Pancreas (tissue), 10 donors: Measurements from ENCODE around the gene ECE2. TPM values are rescaled to one million over a fixed set of nuclear protein-coding genes. Genes with fewer than 3 reads are reported as not detected.
"Not testable (repeated sequence)": the region's sequence is repeated elsewhere in the genome, so short reads cannot be mapped to it uniquely, and the experiment has no call there.

ENCODE experiments used
- ATAC-seq, 4 donors: fragments of 200-7000 bp; cut with Tn5 transposase; one replicate each; pipeline versions ENCODE4 v1.8.0 to v1.9.1; 2020; ENCODE audit warnings: mild to moderate bottlenecking in 4 of 4, moderate library complexity in 4 of 4
- DNase-seq, 6 donors: peaks; one replicate each; pipeline ENCODE4 v3.0.0-alpha.2; 2020
- FAIRE-seq: peaks from 2 replicates; lab custom pipeline; 2012; peaks lifted over from hg19 to GRCh38; lab: Jason Lieb, UNC
- H3K27ac ChIP-seq, 4 donors: fragments of 200-600 bp; sonication (generic); 1 replicate in 3 of 4; 2 replicates in 1 of 4; pipeline versions ENCODE4 v1.5.0 to v1.8.0; 2020
- H3K27me3 ChIP-seq, 4 donors: fragments of 200-600 bp; one replicate each; pipeline ENCODE4 v1.8.0; 2021
- H3K36me3 ChIP-seq, 3 donors: fragments of 200-600 bp; sonication (generic) in 1 of 3; one replicate each; pipeline versions ENCODE4 v1.5.0 to v1.8.0; 2020 to 2021
- H3K4me1 ChIP-seq, 3 donors: fragments of 200-600 bp; one replicate each; pipeline ENCODE4 v1.8.0; 2021
- H3K4me3 ChIP-seq, 4 donors: fragments of 200-600 bp; sonication (generic) in 2 of 4; one replicate each; pipeline versions ENCODE4 v1.5.0 to v1.8.0; 2020 to 2021
- H3K9me3 ChIP-seq, 4 donors: fragments of 200-600 bp; one replicate each; pipeline ENCODE4 v1.8.0; 2021
- WGBS, 2 donors: extraction: QIAGEN DNeasy Blood & Tissue Kit; methylation state at CpG; one replicate each; pipeline ENCODE4 v1.1.7; 2013; 5-methylcytosine and 5-hydroxymethylcytosine counted together
- intact Hi-C, 3 donors: fragments of 100-400 bp; cut with DNase I; formaldehyde crosslinking; loops; one replicate each; pipeline versions ENCODE4 v1.11.1 to v1.14.2; 2022
- microRNA-seq, 2 donors: library from miRNA; unstranded; fragments of <30 nt; microRNA quantifications; one replicate each; pipeline versions ENCODE4 to v1.1.0, GENCODE V29; 2019 to 2020
- polyA plus RNA-seq, 2 donors: library from polyadenylated mRNA; stranded (reverse); fragments of 200-250 nt; gene quantifications; one replicate each; pipeline ENCODE4 v1.2.3, GENCODE V29; 2013
- total RNA-seq, 6 donors: library from RNA; stranded (reverse); fragmentation: NEBNext Ultra II Directional in 4 of 6; extraction: Animal tissue kit (Norgen Biotek cat#: 25700) in 4 of 6; gene quantifications; one replicate each; pipeline versions ENCODE4 v1.2.1 to v1.2.4, GENCODE V29; 2021 to 2023
- TF ChIP-seq, protein P1 (sequence below), 4 donors: fragments of 200-600 bp; sonication (generic) in 3 of 4; IDR thresholded peaks; one replicate each; pipeline versions ENCODE4 v1.5.0 to v1.8.0; 2021; ENCODE audit warnings: antibody characterized with exemption in 4 of 4
- donor health status: healthy with polysubstance abuse.
- donor health status: DM: no; HTN: no; CAD: no; lungs with moderate emphysema.
- donor health status: DM: no; HTN: no; CAD: no.
- donor health status: control.
- donor health status: control.
- donor health status: Bipolar disorder and iron deficiency.
- donor health status: DM: yes; HTN: yes; CAD: no.
- donor health status: DM: no; HTN: no; CAD: no.
- donor health status: DM: no; HTN: no; CAD: no.
- donor health status: DM: yes; HTN: yes; CAD: no.

The ECE2 gene
- total and polyA plus RNA-seq, 8 donors = 6.3 to 25.4 (median 8.8) TPM

DNA sequence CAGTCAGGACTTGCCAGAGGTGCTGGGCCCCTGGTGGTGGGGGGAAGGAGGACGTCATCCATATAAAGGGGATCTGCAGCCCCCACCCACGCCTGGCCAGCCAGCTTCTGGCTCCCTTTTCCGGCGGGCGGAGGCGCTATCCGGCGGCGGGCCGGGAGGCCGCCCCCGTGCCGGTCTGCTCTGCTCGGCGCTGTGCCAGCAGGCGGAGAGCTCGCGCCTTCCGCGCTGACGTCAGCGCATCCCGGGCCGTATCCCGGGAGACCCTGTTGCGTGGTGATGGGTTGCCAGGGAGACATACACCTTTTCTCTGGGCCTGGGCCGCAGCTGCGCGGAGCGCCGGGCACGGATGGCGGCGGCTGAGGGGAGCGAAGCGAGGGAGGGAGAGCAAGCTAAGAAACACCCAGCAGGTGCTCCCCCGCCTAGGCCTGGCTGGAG lies 62.7 kb downstream of the ECE2 start:
- 65 to 66% methylated on average over 33 to 37 of the region's 37 CpGs for WGBS, 2 donors
- intact Hi-C loops = no loop called here
- Histone ChIP-seq H3K27me3 (no peaks in the 10 kb centered on the region), H3K9me3 (no peaks in the 10 kb centered on the region), H3K36me3 (peaks cover 0 to 9% (median under 1%) of the 10 kb centered on the region in 3 donors), H3K4me1 (peaks cover 0 to 11% (median 0%) of the 10 kb centered on the region in 3 donors), H3K27ac (peak overlapping the region in 1 of 4 donors; percentile 93), H3K4me3 (peak overlapping the region in 1 of 4 donors; percentile 19)
- FAIRE-seq = no peak
- ATAC-seq = peak in 2 of 4 donors; percentile 23 to 40
- TF ChIP-seq, protein P1, sequence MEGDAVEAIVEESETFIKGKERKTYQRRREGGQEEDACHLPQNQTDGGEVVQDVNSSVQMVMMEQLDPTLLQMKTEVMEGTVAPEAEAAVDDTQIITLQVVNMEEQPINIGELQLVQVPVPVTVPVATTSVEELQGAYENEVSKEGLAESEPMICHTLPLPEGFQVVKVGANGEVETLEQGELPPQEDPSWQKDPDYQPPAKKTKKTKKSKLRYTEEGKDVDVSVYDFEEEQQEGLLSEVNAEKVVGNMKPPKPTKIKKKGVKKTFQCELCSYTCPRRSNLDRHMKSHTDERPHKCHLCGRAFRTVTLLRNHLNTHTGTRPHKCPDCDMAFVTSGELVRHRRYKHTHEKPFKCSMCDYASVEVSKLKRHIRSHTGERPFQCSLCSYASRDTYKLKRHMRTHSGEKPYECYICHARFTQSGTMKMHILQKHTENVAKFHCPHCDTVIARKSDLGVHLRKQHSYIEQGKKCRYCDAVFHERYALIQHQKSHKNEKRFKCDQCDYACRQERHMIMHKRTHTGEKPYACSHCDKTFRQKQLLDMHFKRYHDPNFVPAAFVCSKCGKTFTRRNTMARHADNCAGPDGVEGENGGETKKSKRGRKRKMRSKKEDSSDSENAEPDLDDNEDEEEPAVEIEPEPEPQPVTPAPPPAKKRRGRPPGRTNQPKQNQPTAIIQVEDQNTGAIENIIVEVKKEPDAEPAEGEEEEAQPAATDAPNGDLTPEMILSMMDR (IDR thresholded peaks at IDR 0.05) = no peak
- peak in 3 of 6 donors; percentile 46 to 76 (median 68) for DNase-seq

DNA sequence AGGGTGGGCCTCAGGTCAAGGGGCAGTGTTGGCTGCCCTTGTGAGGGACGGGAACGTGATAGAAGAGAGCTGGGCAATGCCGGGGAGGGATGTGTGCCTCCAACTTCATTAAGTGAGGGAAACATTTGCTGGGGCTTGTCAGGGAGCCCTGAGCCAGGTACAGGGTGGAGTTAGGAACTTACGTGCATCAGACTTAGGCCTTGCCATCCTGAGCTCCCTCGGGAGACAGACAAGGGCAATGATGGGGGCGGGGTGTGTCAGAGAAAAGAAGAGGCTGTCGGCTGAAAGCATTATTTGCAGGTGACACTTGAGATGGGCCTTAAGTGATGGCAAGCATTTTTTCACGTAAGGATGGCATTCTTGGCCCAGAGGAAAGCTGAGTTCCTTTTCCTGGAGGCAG lies 63.2 kb downstream of the ECE2 start:
- Histone ChIP-seq H3K4me3 (peak overlapping the region in 1 of 4 donors; percentile 19), H3K9me3 (no peaks in the 10 kb centered on the region), H3K4me1 (peaks cover 0 to 11% (median 0%) of the 10 kb centered on the region in 3 donors), H3K36me3 (peaks cover 0 to 7% (median 0%) of the 10 kb centered on the region in 3 donors), H3K27ac (no peak overlapping the region), H3K27me3 (no peaks in the 10 kb centered on the region)
- intact Hi-C loops = no loop called here
- ATAC-seq (no peak), FAIRE-seq (no peak), DNase-seq (no peak)
- TF ChIP-seq, protein P1 (IDR thresholded peaks at IDR 0.05) = no peak
- 79 to 81% methylated on average over 8 of the region's 8 CpGs for WGBS, 2 donors

DNA sequence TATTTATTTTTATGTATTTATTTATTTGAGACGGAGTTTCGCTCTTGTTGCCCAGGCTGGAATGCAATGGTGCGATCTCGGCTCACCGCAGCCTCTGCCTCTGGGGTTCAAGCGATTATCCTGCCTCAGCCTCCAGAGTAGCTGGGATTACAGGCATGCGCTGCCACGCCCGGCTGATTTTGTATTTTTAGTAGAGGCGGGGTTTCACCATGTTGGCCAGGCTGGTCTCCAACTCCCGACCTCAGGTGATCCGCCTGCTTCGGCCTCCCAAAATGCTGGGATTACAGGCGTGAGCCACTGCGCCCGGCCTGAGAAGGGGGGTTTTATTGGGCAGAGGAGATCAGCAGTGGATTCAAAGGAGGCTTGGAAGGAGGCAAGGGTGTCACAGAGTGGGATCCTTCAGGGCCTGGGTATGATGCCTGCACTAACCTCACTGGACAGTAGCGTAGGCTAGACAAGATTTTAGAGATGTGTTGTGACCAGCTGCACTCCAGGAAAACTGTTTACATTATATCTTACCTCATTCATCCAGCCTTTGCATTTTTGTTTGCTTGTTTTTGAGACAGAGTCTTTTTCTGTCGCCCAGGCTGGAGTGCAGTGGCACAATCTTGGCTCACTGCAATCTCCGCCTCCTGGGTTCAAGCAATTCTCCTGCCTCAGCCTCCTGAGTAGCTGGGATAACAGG lies 63.8 kb downstream of the ECE2 start:
- peaks cover 0 to 11% (median 0%) of the 10 kb centered on the region in 3 donors for H3K4me1 ChIP-seq
- H3K27ac ChIP-seq, ATAC-seq, H3K27me3 ChIP-seq, intact Hi-C loops, FAIRE-seq, H3K36me3 ChIP-seq, H3K4me3 ChIP-seq, H3K9me3 ChIP-seq, DNase-seq: not testable (repeated sequence)
- 92 to 95% methylated on average over 19 of the region's 19 CpGs for WGBS, 2 donors

DNA sequence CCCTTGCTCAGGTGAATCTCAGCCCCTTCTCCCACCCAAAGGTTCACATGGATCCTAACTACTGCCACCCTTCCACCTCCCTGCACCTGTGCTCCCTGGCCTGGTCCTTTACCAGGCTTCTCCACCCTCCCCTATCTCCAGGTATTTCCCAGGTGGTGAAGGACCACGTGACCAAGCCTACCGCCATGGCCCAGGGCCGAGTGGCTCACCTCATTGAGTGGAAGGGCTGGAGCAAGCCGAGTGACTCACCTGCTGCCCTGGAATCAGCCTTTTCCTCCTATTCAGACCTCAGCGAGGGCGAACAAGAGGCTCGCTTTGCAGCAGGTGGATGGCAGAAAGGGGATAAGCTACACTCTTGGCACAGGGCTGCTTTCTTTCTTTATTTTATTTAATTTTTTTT lies 66.1 kb downstream of the ECE2 start:
- ATAC-seq (peak; percentile 80 to 89 (median 82)), DNase-seq (peak in 5 of 6 donors; percentile 69 to 92 (median 88)), FAIRE-seq (no peak)
- Histone ChIP-seq H3K36me3 (no peaks in the 10 kb centered on the region), H3K4me3 (no peak overlapping the region), H3K27ac (peak overlapping the region in 1 of 4 donors; percentile 22), H3K4me1 (peaks cover 0 to 6% (median 0%) of the 10 kb centered on the region in 3 donors), H3K9me3 (no peaks in the 10 kb centered on the region), H3K27me3 (no peaks in the 10 kb centered on the region)
- TF ChIP-seq, protein P1 (IDR thresholded peaks at IDR 0.05) = no peak
- 54 to 58% methylated on average over 7 of the region's 7 CpGs for WGBS, 2 donors
- intact Hi-C loops = no loop called here

Small RNA genes lying within 50 kb of the gene (microRNA-seq; reads per million reads assigned to microRNA genes)
- 38.6 to 49.5 reads per million in 2 donors for gene MIR1224

Other genes with a start within 250 kb of the ECE2 start
- gene HTR3D, start 244.3 kb upstream of the ECE2 start, total RNA-seq = not detected
- gene HTR3D, start 244.3 kb upstream of the ECE2 start, polyA plus RNA-seq = not detected
- gene HTR3C, start 223.0 kb upstream of the ECE2 start, total RNA-seq = not detected
- gene HTR3C, start 223.0 kb upstream of the ECE2 start, polyA plus RNA-seq = under 1 TPM in 1 of 2 donors, not detected in 1; 0.09 TPM
- gene HTR3E, start 179.0 kb upstream of the ECE2 start, total RNA-seq = under 1 TPM in 1 of 6 donors, not detected in 5; 0.41 TPM
- gene HTR3E, start 179.0 kb upstream of the ECE2 start, polyA plus RNA-seq = not detected
- gene EIF2B5, start 140.7 kb upstream of the ECE2 start, total RNA-seq = 10 to 100 TPM; 12.4 to 23.6 (median 17.1) TPM
- gene EIF2B5, start 140.7 kb upstream of the ECE2 start, polyA plus RNA-seq = 10 to 100 TPM; 32.1 to 53.3 TPM
- gene DVL3, start 120.6 kb upstream of the ECE2 start, total RNA-seq = 10 to 100 TPM; 31.0 to 44.9 (median 35.1) TPM
- 10 to 100 TPM; 47.5 to 53.8 TPM for gene DVL3, start 120.6 kb upstream of the ECE2 start, polyA plus RNA-seq
- gene AP2M1, start 101.2 kb upstream of the ECE2 start, total RNA-seq = 100 to 1,000 TPM in 1 of 6 donors, 10 to 100 TPM in 5; 67.8 to 136 (median 81.8) TPM
- 100 to 1,000 TPM in 1 of 2 donors, 10 to 100 TPM in 1; 69.3 to 113 TPM for gene AP2M1, start 101.2 kb upstream of the ECE2 start, polyA plus RNA-seq
- 10 to 100 TPM; 31.7 to 49.4 (median 37.7) TPM for gene ABCF3, start 89.8 kb upstream of the ECE2 start, total RNA-seq
- gene ABCF3, start 89.8 kb upstream of the ECE2 start, polyA plus RNA-seq = 10 to 100 TPM; 79.7 to 92.1 TPM
- gene VWA5B2, start 46.4 kb upstream of the ECE2 start, total RNA-seq = 1 to 10 TPM; 1.2 to 7.9 (median 4.5) TPM
- gene VWA5B2, start 46.4 kb upstream of the ECE2 start, polyA plus RNA-seq = 100 to 1,000 TPM in 1 of 2 donors, 10 to 100 TPM in 1; 30.3 to 105 TPM
- 10 to 100 TPM; 14.1 to 25.7 (median 21.7) TPM for gene ALG3, start 27.1 kb upstream of the ECE2 start, total RNA-seq
- gene ALG3, start 27.1 kb upstream of the ECE2 start, polyA plus RNA-seq = 10 to 100 TPM; 26.2 to 26.5 TPM
- 1 to 10 TPM; 1.9 to 5.3 (median 3.1) TPM for gene EEF1AKMT4, start 26.4 kb upstream of the ECE2 start, total RNA-seq
- gene EEF1AKMT4, start 26.4 kb upstream of the ECE2 start, polyA plus RNA-seq = 1 to 10 TPM; 1.8 to 3.1 TPM
- 10 to 100 TPM in 5 of 6 donors, 1 to 10 TPM in 1; 7.5 to 33.7 (median 19.4) TPM for gene CAMK2N2, start 14.5 kb upstream of the ECE2 start, total RNA-seq
- 10 to 100 TPM; 13.8 to 14.8 TPM for gene CAMK2N2, start 14.5 kb upstream of the ECE2 start, polyA plus RNA-seq
- 10 to 100 TPM; 38.4 to 89.6 (median 54.1) TPM for gene PSMD2, start 23.2 kb downstream of the ECE2 start, total RNA-seq
- gene PSMD2, start 23.2 kb downstream of the ECE2 start, polyA plus RNA-seq = 10 to 100 TPM; 39.1 to 78.7 TPM
- 100 to 1,000 TPM; 118 to 207 (median 178) TPM for gene EIF4G1, start 38.6 kb downstream of the ECE2 start, total RNA-seq
- gene EIF4G1, start 38.6 kb downstream of the ECE2 start, polyA plus RNA-seq = 100 to 1,000 TPM; 159 to 163 TPM
- 1 to 10 TPM; 4.0 to 7.9 (median 6.4) TPM for gene FAM131A, start 61.6 kb downstream of the ECE2 start, total RNA-seq
- gene FAM131A, start 61.6 kb downstream of the ECE2 start, polyA plus RNA-seq = 10 to 100 TPM; 12.7 to 22.5 TPM
- 1 to 10 TPM; 4.9 to 9.2 (median 6.2) TPM for gene CLCN2, start 85.6 kb downstream of the ECE2 start, total RNA-seq
- gene CLCN2, start 85.6 kb downstream of the ECE2 start, polyA plus RNA-seq = 10 to 100 TPM; 22.2 to 25.5 TPM
- 10 to 100 TPM; 19.7 to 38.2 (median 25.7) TPM for gene POLR2H, start 85.7 kb downstream of the ECE2 start, total RNA-seq
- gene POLR2H, start 85.7 kb downstream of the ECE2 start, polyA plus RNA-seq = 100 to 1,000 TPM in 1 of 2 donors, 10 to 100 TPM in 1; 98.0 to 116 TPM
- under 1 TPM in 5 of 6 donors, not detected in 1; 0.28 to 0.72 (median 0.54) TPM for gene THPO, start 102.2 kb downstream of the ECE2 start, total RNA-seq
- 1 to 10 TPM in 1 of 2 donors, under 1 TPM in 1; 0.40 to 1.3 TPM for gene THPO, start 102.2 kb downstream of the ECE2 start, polyA plus RNA-seq
- gene CHRD, start 104.0 kb downstream of the ECE2 start, total RNA-seq = 10 to 100 TPM; 11.0 to 31.4 (median 17.3) TPM
- gene CHRD, start 104.0 kb downstream of the ECE2 start, polyA plus RNA-seq = 10 to 100 TPM; 23.3 to 96.7 TPM